Fibroblast of mammary gland (primary cell): ENCODE measurements around the gene PGC.

Source experiments
- DNase-seq: peaks from one replicate; pipeline ENCODE4 v3.0.0-alpha.2; 2010; ENCODE audit warnings: low read depth
- H3K4me3 ChIP-seq: 2 replicates; pipeline ENCODE4 v1.5.1; 2011; ENCODE audit warnings: low read depth, mild to moderate bottlenecking, low read length, moderate library complexity; ENCODE audit not compliant: control insufficient read depth
- CTCF ChIP-seq: conservative IDR thresholded peaks from 2 replicates; pipeline ENCODE4 v1.5.1; 2011; ENCODE audit warnings: low read depth, low read length, inconsistent platforms; ENCODE audit not compliant: control insufficient read depth, insufficient read depth

PGC gene

DNA sequence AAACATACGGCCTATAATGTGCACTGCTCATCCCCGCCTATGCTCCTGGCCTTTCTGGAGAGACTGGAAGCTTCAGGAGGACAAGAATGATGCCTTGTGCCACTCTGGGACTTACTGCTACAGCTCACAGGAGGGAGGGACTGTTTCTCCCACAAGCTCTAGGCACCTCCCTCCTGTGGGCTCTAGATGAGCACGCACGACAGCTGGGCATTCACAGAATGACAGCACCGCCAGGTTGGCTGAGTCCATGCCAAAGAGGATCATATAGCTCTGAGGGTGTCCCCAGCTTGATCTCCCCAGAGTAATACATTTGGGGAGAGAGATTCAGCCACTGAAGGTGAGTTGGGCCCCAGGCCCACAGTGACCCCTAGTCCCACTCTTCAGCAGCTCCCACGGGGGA is 10.1 kb upstream of the PGC start:
- DNase-seq, result no peak
- TF ChIP-seq CTCF, result no peak
- no peak overlapping the region for H3K4me3 ChIP-seq

- TF ChIP-seq CTCF, result no peak
- H3K4me3 ChIP-seq, result no peak overlapping the region
- no peak for DNase-seq
These were observed 9.2 kb upstream of the PGC start for GRCh38 chr6:41756354-41756753.

GRCh38 chr6:41755895-41756294 is 8.7 kb upstream of the PGC start:
- DNase-seq, result no peak
- no peak overlapping the region for H3K4me3 ChIP-seq
- no peak for TF ChIP-seq CTCF

DNA sequence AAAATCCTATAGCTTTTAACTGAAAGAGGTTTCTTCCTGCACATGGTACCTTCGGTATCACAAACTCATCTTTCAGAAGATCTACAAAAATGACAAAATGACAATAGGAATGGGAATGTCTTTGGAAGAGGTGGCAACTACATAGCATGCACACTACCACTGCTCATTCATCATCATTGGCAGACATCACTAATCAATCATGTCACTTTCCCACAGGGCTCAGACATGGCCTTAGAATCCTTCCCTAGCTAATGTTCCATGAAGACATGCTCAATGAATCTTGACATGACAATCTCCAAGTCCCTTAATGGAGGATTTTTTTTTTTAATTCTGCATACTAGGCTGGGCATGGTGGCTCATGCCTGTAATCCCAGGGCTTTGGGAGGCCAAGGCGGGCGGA is 3.2 kb upstream of the PGC start:
- no peak overlapping the region for H3K4me3 ChIP-seq
- TF ChIP-seq CTCF, result no peak
- no peak for DNase-seq

DNA sequence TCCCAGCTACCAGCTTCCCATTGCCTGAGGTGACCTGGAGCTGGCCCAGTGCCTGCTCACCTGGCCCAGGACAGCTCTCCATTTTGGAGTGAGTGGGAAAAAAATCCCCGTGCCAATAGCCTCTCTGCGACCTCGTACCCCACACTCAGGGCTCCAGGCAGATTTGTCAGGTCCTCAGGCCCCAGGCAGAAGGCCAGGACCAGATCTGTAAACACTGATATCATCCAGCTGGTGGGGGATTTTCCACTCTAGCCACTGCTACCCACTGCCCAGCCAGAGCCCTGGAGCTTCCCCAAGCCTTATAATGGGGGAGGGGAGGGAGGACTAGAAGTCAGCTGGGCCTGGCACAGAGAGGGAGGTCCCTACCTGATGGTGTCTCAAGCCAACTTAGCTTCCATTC is 1.3 kb upstream of the PGC start:
- TF ChIP-seq CTCF, result no peak
- no peak for DNase-seq
- no peak overlapping the region for H3K4me3 ChIP-seq

DNA sequence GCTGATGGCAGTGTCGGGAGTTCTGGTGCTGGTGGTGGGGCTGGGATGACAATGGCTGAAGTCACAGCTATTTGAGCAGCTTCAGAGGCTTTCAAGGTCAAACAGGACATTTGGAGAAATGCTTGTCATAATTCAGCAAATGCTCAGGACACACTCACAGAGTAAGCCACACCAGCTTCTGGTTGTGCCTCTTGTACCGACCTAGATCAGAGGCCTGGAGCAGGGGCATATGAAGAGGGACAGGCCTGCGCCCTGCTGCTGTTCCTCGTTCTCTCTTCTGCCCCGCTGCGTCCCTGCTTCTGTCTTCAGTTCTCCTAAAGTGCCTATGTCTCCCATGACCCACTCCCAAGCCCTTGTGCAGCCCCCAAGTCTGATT is 893 bp upstream of the PGC start:
- no peak for DNase-seq
- H3K4me3 ChIP-seq, result no peak overlapping the region
- no peak for TF ChIP-seq CTCF

DNA sequence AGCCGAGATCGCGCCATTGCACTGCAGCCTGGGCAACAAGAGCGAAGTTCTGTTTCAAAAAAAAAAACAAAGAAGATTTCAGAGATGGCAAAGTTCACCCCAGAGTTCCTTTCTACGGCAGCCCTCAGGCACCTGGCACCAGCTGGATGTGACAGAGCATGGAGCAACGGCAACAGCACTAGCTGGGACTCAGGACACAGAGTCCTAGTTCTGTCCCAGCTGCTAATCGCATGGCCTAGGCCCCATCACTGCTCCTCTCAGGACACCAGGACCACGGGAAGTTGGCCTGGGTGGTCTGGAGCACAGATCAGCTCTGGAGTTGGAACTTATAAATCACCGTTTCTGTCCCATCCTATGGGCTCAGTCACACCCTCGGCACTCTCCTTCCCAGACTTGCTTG is 1.1 kb downstream of the PGC start:
- DNase-seq, result no peak
- H3K4me3 ChIP-seq, result no peak overlapping the region
- TF ChIP-seq CTCF, result no peak
